Activated CD8-positive, alpha-beta T cell treated with anti-CD3 and anti-CD28 coated beads for 36 hours (primary cell): Measurements from ENCODE around the gene PPIB. TPM values are rescaled to one million over a fixed set of nuclear protein-coding genes. Genes with fewer than 3 reads are reported as not detected.

Source experiments
- ATAC-seq: fragments of 200-7000 bp; cut with Tn5 transposase; one replicate; pipeline ENCODE4 v1.10.0; 2021; ENCODE audit warnings: mild to moderate bottlenecking, moderate library complexity
- CTCF ChIA-PET: fragments of 350-600 bp; sonication (Branson Sonifier 250); formaldehyde crosslinking; loops from one replicate; lab custom pipeline; 2021; ENCODE audit warnings: antibody characterized with exemption; lab: Charles Lee
- POLR2A ChIA-PET: fragments of 350-600 bp; sonication (Branson Sonifier 250); formaldehyde crosslinking; loops from one replicate; lab custom pipeline; 2021; ENCODE audit warnings: antibody characterized with exemption; lab: Charles Lee
- DNase-seq: peaks from one replicate; pipeline ENCODE4 v3.0.0-alpha.2; 2020
- H3K27ac Mint-ChIP-seq: one replicate; pipeline ENCODE4 v1.8.0; 2021; ENCODE audit warnings: mild to moderate bottlenecking, mixed read lengths
- H3K27me3 Mint-ChIP-seq: one replicate; pipeline ENCODE4 v1.8.0; 2021; ENCODE audit warnings: mixed read lengths
- H3K36me3 Mint-ChIP-seq: one replicate; pipeline ENCODE4 v1.8.0; 2021; ENCODE audit warnings: low read depth, mixed read lengths
- H3K4me1 Mint-ChIP-seq: one replicate; pipeline ENCODE4 v1.8.0; 2021; ENCODE audit warnings: low read depth, mixed read lengths
- H3K4me3 Mint-ChIP-seq: one replicate; pipeline ENCODE4 v1.8.0; 2021; ENCODE audit warnings: mild to moderate bottlenecking, moderate library complexity, mixed read lengths
- H3K9me3 Mint-ChIP-seq: one replicate; pipeline ENCODE4 v1.8.0; 2021; ENCODE audit warnings: mixed read lengths
- intact Hi-C: fragments of 100-400 bp; cut with micrococcal nuclease; formaldehyde crosslinking; loops from one replicate; pipeline ENCODE4 v1.10.0; 2022
- total RNA-seq, 2 experiments: library from RNA; stranded (reverse); gene quantifications; one replicate each; pipeline ENCODE4 v1.2.3, GENCODE V29; 2021
- TF ChIP-seq, protein P1 (sequence below): fragments of 200-600 bp; IDR thresholded peaks from one replicate; pipeline ENCODE4 v1.8.0; 2022; ENCODE audit warnings: antibody characterized with exemption, mild to moderate bottlenecking

Gene PPIB
- total RNA-seq, 2 experiments from 2014 or later = 223 to 227 TPM

DNA sequence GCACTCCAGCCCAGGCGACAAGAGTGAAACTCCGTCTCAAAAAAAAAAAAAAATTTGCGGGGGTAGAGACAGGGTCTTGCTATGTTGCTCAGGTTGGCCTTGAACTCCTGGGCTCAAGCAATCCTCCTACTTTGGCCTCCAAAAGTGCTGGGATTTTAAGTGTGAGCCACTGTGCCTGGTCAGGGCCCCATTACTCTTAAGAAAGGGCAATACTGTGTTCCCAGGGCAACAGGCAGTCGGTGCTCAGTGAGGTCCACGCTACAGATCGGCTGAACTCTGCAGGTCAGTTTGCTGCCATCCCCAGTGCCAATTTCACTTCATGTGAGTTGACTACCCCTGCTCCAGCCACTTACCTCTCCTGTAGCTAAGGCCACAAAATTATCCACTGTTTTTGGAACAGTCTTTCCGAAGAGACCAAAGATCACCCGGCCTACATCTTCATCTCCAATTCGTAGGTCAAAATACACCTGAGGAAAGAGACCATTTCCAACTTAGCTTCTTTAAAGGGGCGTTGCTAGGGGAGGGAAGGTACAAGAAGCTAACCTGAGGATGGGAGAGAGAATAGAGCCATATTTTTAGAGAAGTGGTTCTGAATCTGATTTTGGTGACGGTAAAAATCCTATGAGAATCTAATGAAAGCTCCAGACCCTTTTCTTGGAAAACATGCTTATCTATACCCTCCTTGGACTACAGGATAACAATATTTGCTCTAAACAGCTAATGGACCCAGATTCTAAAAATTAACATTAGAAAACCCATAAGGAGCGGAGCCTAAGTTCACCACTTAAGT lies 939 bp downstream of the PPIB start:
- Mint-ChIP-seq H3K4me3 (peak overlapping the region; percentile 90), H3K9me3 (no peaks in the 10 kb centered on the region), H3K27me3 (no peaks in the 10 kb centered on the region), H3K4me1 (peaks cover 43% of the 10 kb centered on the region), H3K36me3 (peaks cover 29% of the 10 kb centered on the region), H3K27ac (peak overlapping the region; percentile 90)
- intact Hi-C loops = no loop called here
- no peak for ATAC-seq
- ChIA-PET CTCF (interaction anchor here (1.0 to 2.4 kb wide), 3 partner anchors 9 to 566 kb away, joined by 3 to 40 read pairs (median 3); partner anchors contain the start of gene SNX22), POLR2A (interaction anchor here (0.7 to 3.0 kb wide), 5 partner anchors 10 to 298 kb away, joined by 3 to 30 read pairs (median 3); partner anchors contain the start of genes CIAO2A, SNX22, TRIP4 and ZNF609)
- TF ChIP-seq, protein P1, sequence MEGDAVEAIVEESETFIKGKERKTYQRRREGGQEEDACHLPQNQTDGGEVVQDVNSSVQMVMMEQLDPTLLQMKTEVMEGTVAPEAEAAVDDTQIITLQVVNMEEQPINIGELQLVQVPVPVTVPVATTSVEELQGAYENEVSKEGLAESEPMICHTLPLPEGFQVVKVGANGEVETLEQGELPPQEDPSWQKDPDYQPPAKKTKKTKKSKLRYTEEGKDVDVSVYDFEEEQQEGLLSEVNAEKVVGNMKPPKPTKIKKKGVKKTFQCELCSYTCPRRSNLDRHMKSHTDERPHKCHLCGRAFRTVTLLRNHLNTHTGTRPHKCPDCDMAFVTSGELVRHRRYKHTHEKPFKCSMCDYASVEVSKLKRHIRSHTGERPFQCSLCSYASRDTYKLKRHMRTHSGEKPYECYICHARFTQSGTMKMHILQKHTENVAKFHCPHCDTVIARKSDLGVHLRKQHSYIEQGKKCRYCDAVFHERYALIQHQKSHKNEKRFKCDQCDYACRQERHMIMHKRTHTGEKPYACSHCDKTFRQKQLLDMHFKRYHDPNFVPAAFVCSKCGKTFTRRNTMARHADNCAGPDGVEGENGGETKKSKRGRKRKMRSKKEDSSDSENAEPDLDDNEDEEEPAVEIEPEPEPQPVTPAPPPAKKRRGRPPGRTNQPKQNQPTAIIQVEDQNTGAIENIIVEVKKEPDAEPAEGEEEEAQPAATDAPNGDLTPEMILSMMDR = no peak
- DNase-seq = no peak

DNA sequence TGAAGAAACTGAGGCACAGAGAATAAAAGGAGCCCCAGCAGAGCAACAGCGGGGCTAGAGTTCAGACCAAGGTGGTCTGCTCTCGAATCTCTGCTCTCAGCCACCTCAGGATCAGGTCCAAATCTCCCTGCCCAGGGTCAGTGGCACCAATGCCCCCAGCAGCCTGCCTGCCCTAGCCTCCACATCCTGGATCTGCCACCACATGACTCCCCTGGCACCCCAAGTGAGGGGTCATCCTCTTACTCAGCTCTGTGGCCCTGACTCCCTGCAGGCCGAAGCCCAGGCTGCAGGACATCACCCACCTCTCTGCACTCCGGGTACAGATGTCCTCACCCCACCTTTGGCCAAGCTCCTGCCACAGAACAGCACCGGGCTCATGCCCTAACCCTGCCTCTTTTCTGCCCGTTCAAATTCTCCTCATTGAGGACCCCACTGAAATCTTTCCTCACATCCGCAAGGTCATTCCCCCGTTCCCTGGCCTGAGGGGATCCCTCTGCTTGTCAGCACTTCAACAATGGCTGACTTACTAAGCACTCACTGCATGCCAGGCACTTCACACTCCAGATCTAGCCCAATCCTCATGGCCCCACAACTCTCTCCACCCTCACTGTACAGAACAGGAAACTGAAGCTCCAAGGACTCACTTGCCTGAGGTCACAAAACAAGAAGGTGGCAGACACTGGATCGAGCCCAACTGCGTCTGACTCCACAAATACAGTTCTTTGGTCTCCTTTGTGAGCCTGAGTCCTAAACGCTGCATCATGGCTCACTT lies 4.3 kb downstream of the PPIB start:
- Mint-ChIP-seq H3K36me3 (peaks cover 42% of the 10 kb centered on the region), H3K9me3 (no peaks in the 10 kb centered on the region), H3K27me3 (no peaks in the 10 kb centered on the region), H3K4me3 (no peak overlapping the region), H3K4me1 (peaks cover 26% of the 10 kb centered on the region), H3K27ac (peak overlapping the region; percentile 52)
- ChIA-PET CTCF (no interaction called here), POLR2A (interaction anchor here (0.7 to 0.9 kb wide), 3 partner anchors 12 to 506 kb away, joined by 3 read pairs; no protein-coding TSS in a partner anchor)
- TF ChIP-seq, protein P1 = no peak
- intact Hi-C loops = no loop called here
- ATAC-seq (no peak), DNase-seq (no peak)

DNA sequence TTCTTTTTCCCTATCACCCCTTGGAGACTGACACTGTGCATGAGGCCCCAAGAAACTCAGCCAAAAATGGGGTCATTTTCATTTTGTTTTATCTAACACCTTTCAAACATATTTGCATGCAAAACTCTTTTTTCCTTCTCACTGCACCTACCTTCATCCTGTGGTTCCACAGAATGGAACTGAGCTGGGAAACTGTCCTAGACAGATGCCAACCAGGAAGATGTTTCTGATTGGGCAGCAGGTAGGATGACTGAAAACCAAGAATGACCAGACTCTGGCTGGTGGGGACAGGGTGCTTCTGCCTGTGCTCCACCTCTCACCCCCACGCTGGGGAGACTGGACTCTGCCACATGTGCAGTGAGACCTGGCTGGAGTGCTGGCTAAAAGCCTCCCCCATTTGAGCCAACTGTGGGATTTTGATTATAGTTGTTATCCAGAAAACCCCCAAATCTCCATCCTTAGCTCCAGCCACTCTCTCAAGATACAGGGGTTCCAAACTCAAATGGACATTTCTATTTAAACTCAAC lies 5.2 kb downstream of the PPIB start:
- Mint-ChIP-seq H3K27ac (peak overlapping the region; percentile 62), H3K4me3 (no peak overlapping the region), H3K27me3 (peaks cover 7% of the 10 kb centered on the region), H3K36me3 (peaks cover 42% of the 10 kb centered on the region), H3K4me1 (peaks cover 31% of the 10 kb centered on the region), H3K9me3 (no peaks in the 10 kb centered on the region)
- ATAC-seq (no peak), DNase-seq (no peak)
- intact Hi-C loops = no loop called here
- TF ChIP-seq, protein P1 = no peak
- ChIA-PET POLR2A (interaction anchor here (0.7 kb wide), 1 partner anchor 11 kb away, joined by 3 read pairs; no protein-coding TSS in a partner anchor), CTCF (interaction anchor here (0.8 kb wide), 1 partner anchor 46 kb away, joined by 3 read pairs; no protein-coding TSS in a partner anchor)

DNA sequence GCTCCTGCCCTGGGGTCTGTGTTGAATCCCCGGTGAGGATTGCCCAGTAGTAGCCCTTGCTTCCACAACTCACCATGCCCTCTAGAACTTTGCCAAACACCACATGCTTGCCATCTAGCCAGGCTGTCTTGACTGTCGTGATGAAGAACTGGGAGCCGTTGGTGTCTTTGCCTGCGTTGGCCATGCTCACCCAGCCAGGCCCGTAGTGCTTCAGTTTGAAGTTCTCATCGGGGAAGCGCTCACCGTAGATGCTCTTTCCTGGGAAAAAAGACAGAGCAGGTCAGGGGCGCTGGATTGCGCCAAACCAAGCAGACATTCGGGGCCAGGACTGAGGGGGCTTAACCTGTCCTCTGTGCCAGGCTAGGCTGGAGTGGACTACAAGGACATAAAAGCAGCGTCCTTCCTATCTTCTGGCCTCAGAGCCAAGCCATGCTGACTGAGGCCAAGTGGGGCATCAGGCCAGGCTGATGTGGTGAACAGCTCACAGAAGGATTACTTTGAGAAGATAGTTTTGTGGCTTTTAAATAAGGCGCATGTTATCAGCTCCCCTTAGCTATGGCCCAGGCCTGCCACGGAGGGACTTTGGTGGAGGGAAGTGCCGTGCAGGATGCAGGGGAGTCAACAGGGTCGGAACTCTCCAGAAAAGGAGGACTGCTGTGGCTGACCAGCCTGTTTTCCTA lies 6.0 kb downstream of the PPIB start:
- ChIA-PET POLR2A (interaction anchor here (0.6 kb wide), 1 partner anchor 38 kb away, joined by 3 read pairs; no protein-coding TSS in a partner anchor), CTCF (interaction anchor here (4.4 kb wide), 1 partner anchor 13 kb away, joined by 34 read pairs; no protein-coding TSS in a partner anchor)
- Mint-ChIP-seq H3K27ac (no peak overlapping the region), H3K9me3 (no peaks in the 10 kb centered on the region), H3K27me3 (peaks cover 11% of the 10 kb centered on the region), H3K4me3 (no peak overlapping the region), H3K36me3 (peaks cover 35% of the 10 kb centered on the region), H3K4me1 (peaks cover 30% of the 10 kb centered on the region)
- intact Hi-C loops = no loop called here
- TF ChIP-seq, protein P1 = no peak
- DNase-seq = no peak
- ATAC-seq = no peak
